GM19351 (cell line): ENCODE results near the gene SLC37A4.

Experiments used
- ATAC-seq: cut with Tn5 transposase; IDR thresholded peaks from one replicate; pipeline ENCODE4 v1.9.1; 2021; ENCODE audit warnings: mild to moderate bottlenecking, moderate library complexity; ENCODE audit not compliant: unreplicated experiment

The SLC37A4 gene

GRCh38 chr11:118979434-118979833 is 51.2 kb downstream of the SLC37A4 start:
- no peak for ATAC-seq

DNA sequence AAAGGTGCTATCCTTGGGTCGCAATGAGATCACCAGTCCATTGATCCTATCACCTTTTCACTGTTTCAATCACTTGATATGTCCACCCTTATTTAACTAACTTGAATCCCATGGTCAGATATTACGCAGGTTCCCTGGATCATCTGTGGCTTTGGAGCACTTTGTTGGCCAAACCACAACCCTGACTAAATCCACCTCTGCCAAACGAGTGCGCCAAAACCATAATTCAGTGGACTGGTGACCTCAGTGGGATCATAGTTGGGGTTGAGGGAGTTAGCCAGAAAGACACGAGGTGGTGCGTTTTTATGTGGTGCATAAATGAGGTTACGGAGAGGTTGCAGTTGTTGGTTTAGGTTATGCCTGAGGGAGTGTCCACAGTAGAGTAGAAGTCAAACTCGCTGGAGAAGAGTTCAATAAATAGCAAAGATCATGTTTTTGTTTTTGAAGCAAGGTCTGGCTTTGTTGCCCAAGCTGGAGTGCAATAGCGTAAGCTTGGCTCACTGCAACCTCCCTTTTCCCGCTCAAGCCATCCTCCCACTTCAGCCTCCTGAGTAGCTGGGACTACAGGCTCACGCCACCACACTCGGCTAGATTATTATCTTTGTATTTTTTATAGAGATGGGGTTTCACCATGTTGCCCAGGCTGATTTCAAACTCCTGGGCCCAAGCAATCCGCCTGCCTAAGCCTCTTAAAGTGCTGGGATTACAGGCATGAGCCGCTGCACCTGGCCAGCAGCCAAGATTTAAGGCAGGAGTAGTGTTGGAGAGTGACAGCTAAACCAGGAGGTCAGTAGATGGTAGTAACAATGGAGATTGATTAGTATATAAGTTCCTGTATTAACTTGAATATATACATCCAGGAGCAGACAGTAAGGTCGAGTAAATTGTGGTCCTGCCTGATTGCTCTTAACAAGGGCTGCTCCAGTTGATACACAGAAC is 54.6 kb downstream of the SLC37A4 start:
- ATAC-seq = no peak
